Measurements from ENCODE around the gene SELENOO. TPM values are rescaled to one million over a fixed set of nuclear protein-coding genes. Genes with fewer than 3 reads are reported as not detected.
A peak's percentile ranks its signal among the peaks of the same experiment; 100 is the strongest.

SELENOO gene
- total and polyA plus RNA-seq, 2 of the 13 experiments (the other 11 are each of a cell fraction or from before 2014, with no cell fraction given): 14.4 to 19.0 TPM

GRCh38 chr22:50260801-50261614 lies 60.2 kb downstream of the SELENOO start (continued):
- TF ChIP-seq MYNN (CRISPR knock-in tag; IDR thresholded peaks at IDR 0.05; ENCODE audit: low read depth) (no peak), PHB2 (IDR thresholded peaks at IDR 0.05; ENCODE audit: partially characterized antibody) (no peak), CHD2 (IDR thresholded peaks at IDR 0.05; ENCODE audit: low read depth, low read length) (no peak), ZNF230 (CRISPR knock-in tag; IDR thresholded peaks at IDR 0.05) (no peak), IKZF4 (CRISPR knock-in tag; IDR thresholded peaks at IDR 0.05; ENCODE audit: borderline replicate concordance, low read depth, not compliant biosample characterization) (peak; percentile 84), ZBTB46 (CRISPR knock-in tag; IDR thresholded peaks at IDR 0.05; ENCODE audit: borderline replicate concordance) (no peak), PRPF4 (IDR thresholded peaks at IDR 0.05; ENCODE audit: low read depth, low read length, poor library complexity, severe bottlenecking) (no peak), ZNF597 (CRISPR knock-in tag; IDR thresholded peaks at IDR 0.05) (no peak), ZNF224 (CRISPR knock-in tag; IDR thresholded peaks at IDR 0.05) (no peak), PHF8 (CRISPR knock-in tag; IDR thresholded peaks at IDR 0.05) (peak; percentile 72), ZBTB21 (CRISPR knock-in tag; IDR thresholded peaks at IDR 0.05) (no peak), ZBTB37 (CRISPR knock-in tag; IDR thresholded peaks at IDR 0.05) (no peak), ZNF460 (CRISPR knock-in tag; IDR thresholded peaks at IDR 0.05; ENCODE audit: borderline replicate concordance) (no peak), SAFB2 (CRISPR knock-in tag; IDR thresholded peaks at IDR 0.05; ENCODE audit: borderline replicate concordance, low read depth) (no peak), KDM3A (CRISPR knock-in tag; IDR thresholded peaks at IDR 0.05; ENCODE audit: low read depth) (0 out of 2 replicates have a peak, but pooled peaks have one; percentile 36), ZNF10 (CRISPR knock-in tag; IDR thresholded peaks at IDR 0.05; ENCODE audit: borderline replicate concordance, low read depth) (no peak)
- TF ChIP-seq, protein P1, sequence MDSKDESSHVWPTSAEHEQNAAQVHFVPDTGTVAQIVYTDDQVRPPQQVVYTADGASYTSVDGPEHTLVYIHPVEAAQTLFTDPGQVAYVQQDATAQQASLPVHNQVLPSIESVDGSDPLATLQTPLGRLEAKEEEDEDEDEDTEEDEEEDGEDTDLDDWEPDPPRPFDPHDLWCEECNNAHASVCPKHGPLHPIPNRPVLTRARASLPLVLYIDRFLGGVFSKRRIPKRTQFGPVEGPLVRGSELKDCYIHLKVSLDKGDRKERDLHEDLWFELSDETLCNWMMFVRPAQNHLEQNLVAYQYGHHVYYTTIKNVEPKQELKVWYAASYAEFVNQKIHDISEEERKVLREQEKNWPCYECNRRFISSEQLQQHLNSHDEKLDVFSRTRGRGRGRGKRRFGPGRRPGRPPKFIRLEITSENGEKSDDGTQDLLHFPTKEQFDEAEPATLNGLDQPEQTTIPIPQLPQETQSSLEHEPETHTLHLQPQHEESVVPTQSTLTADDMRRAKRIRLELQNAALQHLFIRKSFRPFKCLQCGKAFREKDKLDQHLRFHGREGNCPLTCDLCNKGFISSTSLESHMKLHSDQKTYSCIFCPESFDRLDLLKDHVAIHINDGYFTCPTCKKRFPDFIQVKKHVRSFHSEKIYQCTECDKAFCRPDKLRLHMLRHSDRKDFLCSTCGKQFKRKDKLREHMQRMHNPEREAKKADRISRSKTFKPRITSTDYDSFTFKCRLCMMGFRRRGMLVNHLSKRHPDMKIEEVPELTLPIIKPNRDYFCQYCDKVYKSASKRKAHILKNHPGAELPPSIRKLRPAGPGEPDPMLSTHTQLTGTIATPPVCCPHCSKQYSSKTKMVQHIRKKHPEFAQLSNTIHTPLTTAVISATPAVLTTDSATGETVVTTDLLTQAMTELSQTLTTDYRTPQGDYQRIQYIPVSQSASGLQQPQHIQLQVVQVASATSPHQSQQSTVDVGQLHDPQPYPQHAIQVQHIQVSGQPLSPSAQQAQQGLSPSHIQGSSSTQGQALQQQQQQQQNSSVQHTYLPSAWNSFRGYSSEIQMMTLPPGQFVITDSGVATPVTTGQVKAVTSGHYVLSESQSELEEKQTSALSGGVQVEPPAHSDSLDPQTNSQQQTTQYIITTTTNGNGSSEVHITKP (CRISPR knock-in tag; IDR thresholded peaks at IDR 0.05; ENCODE audit: low read depth): no peak
- TF ChIP-seq, protein P2, sequence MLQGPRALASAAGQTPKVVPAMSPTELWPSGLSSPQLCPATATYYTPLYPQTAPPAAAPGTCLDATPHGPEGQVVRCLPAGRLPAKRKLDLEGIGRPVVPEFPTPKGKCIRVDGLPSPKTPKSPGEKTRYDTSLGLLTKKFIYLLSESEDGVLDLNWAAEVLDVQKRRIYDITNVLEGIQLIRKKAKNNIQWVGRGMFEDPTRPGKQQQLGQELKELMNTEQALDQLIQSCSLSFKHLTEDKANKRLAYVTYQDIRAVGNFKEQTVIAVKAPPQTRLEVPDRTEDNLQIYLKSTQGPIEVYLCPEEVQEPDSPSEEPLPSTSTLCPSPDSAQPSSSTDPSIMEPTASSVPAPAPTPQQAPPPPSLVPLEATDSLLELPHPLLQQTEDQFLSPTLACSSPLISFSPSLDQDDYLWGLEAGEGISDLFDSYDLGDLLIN (CRISPR knock-in tag; IDR thresholded peaks at IDR 0.05; ENCODE audit: borderline replicate concordance): no peak

Measured in HepG2 (cell line).